Neural cell (in vitro differentiated cells): ENCODE measurements around the gene NKD2. TPM values are rescaled to one million over a fixed set of nuclear protein-coding genes. Genes with fewer than 3 reads are reported as not detected.

ENCODE experiments used
- H2AFZ ChIP-seq: fragments of 200-600, 300-800 bp; sonication (generic), shearing (Covaris generic); 2 replicates; pipeline ENCODE4 v1.6.0; 2014; ENCODE audit warnings: low read depth, mild to moderate bottlenecking, antibody characterized with exemption, low read length, moderate library complexity
- H3F3A ChIP-seq: fragments of 200-600 bp; shearing (Covaris generic); 2 replicates; pipeline ENCODE4 v1.6.1; 2016; ENCODE audit warnings: mild to moderate bottlenecking, moderate library complexity, mixed read lengths, antibody characterized with exemption, low read length; ENCODE audit not compliant: insufficient read depth, poor library complexity, severe bottlenecking
- H3K27ac ChIP-seq: fragments of 200-600, 300-800 bp; sonication (generic), shearing (Covaris generic); 2 replicates; pipeline ENCODE4 v1.5.1; 2014; ENCODE audit warnings: mild to moderate bottlenecking, low read length, moderate library complexity
- H3K27me3 ChIP-seq: fragments of 300-800, 200-600 bp; sonication (generic), shearing (Covaris generic); 2 replicates; pipeline ENCODE4 v1.6.0; 2014; ENCODE audit warnings: mild to moderate bottlenecking, low read depth, low read length, moderate library complexity; ENCODE audit not compliant: insufficient read depth
- H3K36me3 ChIP-seq: fragments of 300-800, 200-600 bp; sonication (generic), shearing (Covaris generic); 2 replicates; pipeline ENCODE4 v1.5.1; 2014; ENCODE audit warnings: mild to moderate bottlenecking, antibody characterized with exemption, low read length, moderate library complexity; ENCODE audit not compliant: insufficient read depth
- H3K4me2 ChIP-seq: fragments of 300-800, 200-600 bp; sonication (generic), shearing (Covaris generic); 2 replicates; pipeline ENCODE4 v1.6.0; 2014; ENCODE audit warnings: mild to moderate bottlenecking, low read length
- H3K4me3 ChIP-seq: fragments of 300-800, 200-600 bp; sonication (generic), shearing (Covaris generic); 2 replicates; pipeline ENCODE4 v1.5.1; 2014; ENCODE audit warnings: mild to moderate bottlenecking, low read length, moderate library complexity
- H3K79me2 ChIP-seq: fragments of 200-600 bp; shearing (Covaris generic); replicated peaks from 2 replicates; pipeline ENCODE4 v1.6.0; 2014; ENCODE audit warnings: mild to moderate bottlenecking, low read length, moderate library complexity; ENCODE audit not compliant: insufficient read depth
- H3K9ac ChIP-seq: fragments of 300-800, 200-600 bp; sonication (generic), shearing (Covaris generic); 2 replicates; pipeline ENCODE4 v1.6.1; 2016; ENCODE audit warnings: mild to moderate bottlenecking, low read length, mixed read lengths
- H3K9me2 ChIP-seq: fragments of 200-600 bp; shearing (Covaris generic); 2 replicates; pipeline ENCODE4 v1.6.1; 2016; ENCODE audit warnings: mild to moderate bottlenecking, low read length, mixed read lengths; ENCODE audit not compliant: insufficient read depth
- H3K9me3 ChIP-seq: fragments of 200-600, 300-800 bp; sonication (generic), shearing (Covaris generic); 2 replicates; pipeline ENCODE4 v1.6.1; 2016; ENCODE audit warnings: mild to moderate bottlenecking, mixed run types, low read length, moderate library complexity, mixed read lengths
- H4K20me1 ChIP-seq: fragments of 200-600 bp; shearing (Covaris generic); 2 replicates; pipeline ENCODE4 v1.6.1; 2016; ENCODE audit warnings: mild to moderate bottlenecking, mixed run types; ENCODE audit not compliant: insufficient read depth
- CTCF ChIP-seq: fragments of 450-650 bp; IDR thresholded peaks from 2 replicates; pipeline ENCODE4 v1.5.1; 2014; ENCODE audit warnings: antibody characterized with exemption, mild to moderate bottlenecking, moderate library complexity; ENCODE audit not compliant: poor library complexity, severe bottlenecking
- EP300 ChIP-seq: fragments of 450-650 bp; conservative IDR thresholded peaks from 2 replicates; pipeline ENCODE4 v1.6.1; 2014; ENCODE audit warnings: antibody characterized with exemption, mild to moderate bottlenecking, moderate library complexity; ENCODE audit not compliant: poor library complexity, severe bottlenecking
- EZH2 ChIP-seq: fragments of 200-600, 300-800 bp; shearing (Covaris generic), sonication (generic); IDR thresholded peaks from 2 replicates; pipeline ENCODE4 v1.6.1; 2014; ENCODE audit warnings: antibody characterized with exemption, low read length, borderline replicate concordance, mild to moderate bottlenecking; ENCODE audit not compliant: insufficient read depth, poor library complexity, severe bottlenecking
- MXI1 ChIP-seq: fragments of 450-650 bp; conservative IDR thresholded peaks from 2 replicates; pipeline ENCODE4 v1.6.1; 2014; ENCODE audit warnings: antibody characterized with exemption, mild to moderate bottlenecking; ENCODE audit not compliant: poor library complexity, severe bottlenecking
- POLR2AphosphoS5 ChIP-seq: IDR thresholded peaks from 2 replicates; pipeline ENCODE4 v1.6.1; 2012
- RAD21 ChIP-seq: fragments of 450-650 bp; conservative IDR thresholded peaks from 2 replicates; pipeline ENCODE4 v1.6.1; 2014; ENCODE audit warnings: antibody characterized with exemption, mild to moderate bottlenecking, moderate library complexity
- SMC3 ChIP-seq: fragments of 450-650 bp; conservative IDR thresholded peaks from 2 replicates; pipeline ENCODE4 v1.6.1; 2014; ENCODE audit warnings: antibody characterized with exemption, mild to moderate bottlenecking, moderate library complexity; ENCODE audit not compliant: poor library complexity
- TAF1 ChIP-seq: IDR thresholded peaks from 2 replicates; pipeline ENCODE4 v1.6.1; 2012; ENCODE audit warnings: low read depth
- polyA plus RNA-seq: library from polyadenylated mRNA; depleted of rRNA; stranded (reverse); fragments of >200 nt; gene quantifications from 2 replicates; pipeline ENCODE4 v1.2.3, GENCODE V29; 2014
- TF ChIP-seq, protein P1 (sequence below): IDR thresholded peaks from 2 replicates; pipeline ENCODE4 v1.6.1; 2012; ENCODE audit warnings: borderline replicate concordance

Gene NKD2
- polyA plus RNA-seq, 1 donor from 2014 or later, result 7.2 TPM

- H3K27ac ChIP-seq, result no peak overlapping the region
- no peaks in the 10 kb centered on the region for H3K79me2 ChIP-seq
- TF ChIP-seq EZH2, result no peak
- no peak for TF ChIP-seq TAF1
- TF ChIP-seq, protein P1, sequence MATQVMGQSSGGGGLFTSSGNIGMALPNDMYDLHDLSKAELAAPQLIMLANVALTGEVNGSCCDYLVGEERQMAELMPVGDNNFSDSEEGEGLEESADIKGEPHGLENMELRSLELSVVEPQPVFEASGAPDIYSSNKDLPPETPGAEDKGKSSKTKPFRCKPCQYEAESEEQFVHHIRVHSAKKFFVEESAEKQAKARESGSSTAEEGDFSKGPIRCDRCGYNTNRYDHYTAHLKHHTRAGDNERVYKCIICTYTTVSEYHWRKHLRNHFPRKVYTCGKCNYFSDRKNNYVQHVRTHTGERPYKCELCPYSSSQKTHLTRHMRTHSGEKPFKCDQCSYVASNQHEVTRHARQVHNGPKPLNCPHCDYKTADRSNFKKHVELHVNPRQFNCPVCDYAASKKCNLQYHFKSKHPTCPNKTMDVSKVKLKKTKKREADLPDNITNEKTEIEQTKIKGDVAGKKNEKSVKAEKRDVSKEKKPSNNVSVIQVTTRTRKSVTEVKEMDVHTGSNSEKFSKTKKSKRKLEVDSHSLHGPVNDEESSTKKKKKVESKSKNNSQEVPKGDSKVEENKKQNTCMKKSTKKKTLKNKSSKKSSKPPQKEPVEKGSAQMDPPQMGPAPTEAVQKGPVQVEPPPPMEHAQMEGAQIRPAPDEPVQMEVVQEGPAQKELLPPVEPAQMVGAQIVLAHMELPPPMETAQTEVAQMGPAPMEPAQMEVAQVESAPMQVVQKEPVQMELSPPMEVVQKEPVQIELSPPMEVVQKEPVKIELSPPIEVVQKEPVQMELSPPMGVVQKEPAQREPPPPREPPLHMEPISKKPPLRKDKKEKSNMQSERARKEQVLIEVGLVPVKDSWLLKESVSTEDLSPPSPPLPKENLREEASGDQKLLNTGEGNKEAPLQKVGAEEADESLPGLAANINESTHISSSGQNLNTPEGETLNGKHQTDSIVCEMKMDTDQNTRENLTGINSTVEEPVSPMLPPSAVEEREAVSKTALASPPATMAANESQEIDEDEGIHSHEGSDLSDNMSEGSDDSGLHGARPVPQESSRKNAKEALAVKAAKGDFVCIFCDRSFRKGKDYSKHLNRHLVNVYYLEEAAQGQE, result no peak
- TF ChIP-seq EP300, result no peak
- TF ChIP-seq RAD21, result no peak
- TF ChIP-seq MXI1, result no peak
- no peak for TF ChIP-seq SMC3
- TF ChIP-seq CTCF, result no peak
- TF ChIP-seq POLR2AphosphoS5, result no peak
Measured at GRCh38 chr5:1054799-1055775, 46.5 kb downstream of the NKD2 start.

DNA sequence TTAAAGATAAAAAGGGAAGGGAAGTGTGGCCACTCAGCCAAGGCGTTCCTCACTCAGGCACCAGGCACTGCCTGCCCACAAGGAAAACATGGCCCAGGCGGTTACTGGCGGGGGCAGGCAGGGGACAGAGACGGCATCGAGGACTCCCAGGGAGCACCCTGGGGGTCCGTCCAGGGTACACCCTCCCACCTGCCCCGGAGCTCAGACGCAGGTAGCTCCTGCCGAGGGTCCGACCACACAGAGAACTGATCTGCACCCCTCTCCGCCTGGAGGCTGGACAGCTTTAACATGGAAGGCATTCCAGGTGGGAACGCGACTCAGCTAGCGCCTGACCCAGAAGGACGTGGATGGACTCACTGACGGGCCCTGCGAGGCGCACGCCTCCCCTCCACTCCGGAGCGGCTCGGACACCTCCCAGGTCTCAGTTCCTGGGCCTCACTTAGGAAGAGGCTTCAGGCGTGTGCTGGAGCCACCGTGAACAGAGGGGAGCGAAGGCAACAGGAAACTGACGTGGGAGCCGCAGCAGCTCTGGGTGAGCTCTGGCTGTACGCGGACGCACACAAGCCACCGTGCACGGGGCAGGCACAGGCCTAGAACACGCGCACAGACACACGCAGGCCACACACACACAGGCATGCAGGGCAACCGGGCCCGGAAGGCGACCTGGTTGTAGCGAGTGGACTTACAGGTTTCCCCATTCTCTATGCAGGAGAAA is 47.5 kb downstream of the NKD2 start:
- Histone ChIP-seq H3K9me2 (no peaks in the 10 kb centered on the region), H3K4me2 (no peak overlapping the region), H3K79me2 (no peaks in the 10 kb centered on the region), H2AFZ (no peak overlapping the region), H3K36me3 (no peaks in the 10 kb centered on the region), H4K20me1 (no peaks in the 10 kb centered on the region), H3F3A (no peaks in the 10 kb centered on the region), H3K9ac (no peak overlapping the region), H3K4me3 (no peak overlapping the region), H3K9me3 (no peaks in the 10 kb centered on the region), H3K27ac (no peak overlapping the region), H3K27me3 (no peaks in the 10 kb centered on the region)
- no peak for TF ChIP-seq EP300

More at GRCh38 chr5:1054799-1055775, 46.5 kb downstream of the NKD2 start:
- Histone ChIP-seq H3K27me3 (no peaks in the 10 kb centered on the region), H4K20me1 (no peaks in the 10 kb centered on the region), H3K9me2 (no peaks in the 10 kb centered on the region), H3F3A (no peaks in the 10 kb centered on the region), H3K9ac (no peak overlapping the region), H3K4me2 (no peak overlapping the region), H3K36me3 (no peaks in the 10 kb centered on the region), H3K4me3 (no peak overlapping the region), H3K9me3 (no peaks in the 10 kb centered on the region), H2AFZ (no peak overlapping the region)
